ENCODE measurements around the gene CXCL13.
"Not testable (repeated sequence)": the region's sequence is repeated elsewhere in the genome, so short reads cannot be mapped to it uniquely, and the experiment has no call there.

GRCh38 chr4:77660318-77660717 is 54.7 kb downstream of the CXCL13 start:
- TF ChIP-seq, protein P1, sequence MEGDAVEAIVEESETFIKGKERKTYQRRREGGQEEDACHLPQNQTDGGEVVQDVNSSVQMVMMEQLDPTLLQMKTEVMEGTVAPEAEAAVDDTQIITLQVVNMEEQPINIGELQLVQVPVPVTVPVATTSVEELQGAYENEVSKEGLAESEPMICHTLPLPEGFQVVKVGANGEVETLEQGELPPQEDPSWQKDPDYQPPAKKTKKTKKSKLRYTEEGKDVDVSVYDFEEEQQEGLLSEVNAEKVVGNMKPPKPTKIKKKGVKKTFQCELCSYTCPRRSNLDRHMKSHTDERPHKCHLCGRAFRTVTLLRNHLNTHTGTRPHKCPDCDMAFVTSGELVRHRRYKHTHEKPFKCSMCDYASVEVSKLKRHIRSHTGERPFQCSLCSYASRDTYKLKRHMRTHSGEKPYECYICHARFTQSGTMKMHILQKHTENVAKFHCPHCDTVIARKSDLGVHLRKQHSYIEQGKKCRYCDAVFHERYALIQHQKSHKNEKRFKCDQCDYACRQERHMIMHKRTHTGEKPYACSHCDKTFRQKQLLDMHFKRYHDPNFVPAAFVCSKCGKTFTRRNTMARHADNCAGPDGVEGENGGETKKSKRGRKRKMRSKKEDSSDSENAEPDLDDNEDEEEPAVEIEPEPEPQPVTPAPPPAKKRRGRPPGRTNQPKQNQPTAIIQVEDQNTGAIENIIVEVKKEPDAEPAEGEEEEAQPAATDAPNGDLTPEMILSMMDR (IDR thresholded peaks at IDR 0.05; ENCODE audit: insufficient read depth, low read length, poor library complexity, severe bottlenecking): not testable (repeated sequence)
- TF ChIP-seq EZH2phosphoT487 (conservative IDR thresholded peaks at IDR 0.05; ENCODE audit: low read length): not testable (repeated sequence)
